GM12878 (cell line): ENCODE data around the gene DPPA5. TPM values are rescaled to one million over a fixed set of nuclear protein-coding genes. Genes with fewer than 3 reads are reported as not detected.

ENCODE experiments used
- ATAC-seq: fragments of 200-7000 bp; cut with Tn5 transposase; 3 replicates; pipeline ENCODE4 v1.9.1; 2020; ENCODE audit warnings: mild to moderate bottlenecking, moderate library complexity
- BruUV-seq: library from RNA; stranded (reverse); fragments of 400-500 nt; replicated peaks from 2 replicates; lab custom pipeline; 2021; lab: Mats Ljungman, UMichigan
- CTCF ChIA-PET: fragments of 300-600 bp; sonication (Branson Sonifier 250); formaldehyde crosslinking; extraction: SDS; loops from one replicate; lab custom pipeline; 2021; ENCODE audit warnings: inconsistent platforms; lab: Yijun Ruan, JAX
- POLR2A ChIA-PET: fragments of 350-600 bp; formaldehyde crosslinking; extraction: SDS; loops from one replicate; lab custom pipeline; 2021; ENCODE audit warnings: inconsistent platforms; lab: Charles Lee
- RAD21 ChIA-PET: fragments of 300-600 bp; sonication (Branson Sonifier 250); formaldehyde crosslinking; loops from one replicate; lab custom pipeline; 2023; ENCODE audit warnings: antibody characterized with exemption; ENCODE audit not compliant: unreplicated experiment; lab: Charles Lee
- SMC1A ChIA-PET: fragments of 300-600 bp; sonication (Branson Sonifier 250); formaldehyde crosslinking; loops from one replicate; lab custom pipeline; 2023; ENCODE audit not compliant: unreplicated experiment, uncharacterized antibody; lab: Charles Lee
- DNase-seq: peaks from one replicate; pipeline ENCODE4 v3.0.0-alpha.2; 2011; ENCODE audit warnings: low read depth, low spot score
- FAIRE-seq: peaks from 3 replicates; lab custom pipeline; 2011; peaks lifted over from hg19 to GRCh38; lab: Jason Lieb, UNC
- H2AFZ ChIP-seq: 2 replicates; pipeline ENCODE4 v1.6.0; 2011; ENCODE audit warnings: low read depth, low read length, control low read depth; ENCODE audit not compliant: control insufficient read depth
- H3K27ac ChIP-seq: 2 replicates; pipeline ENCODE4 v1.5.1; 2011; ENCODE audit warnings: control low read depth; ENCODE audit not compliant: control insufficient read depth, insufficient read depth
- H3K27me3 ChIP-seq, 2 experiments: replicated peaks in 1 of 2; 2 replicates each; pipeline versions ENCODE4 v1.6.0 to v1.6.1; 2011; ENCODE audit warnings: low read length in 1 of 2; ENCODE audit not compliant: control insufficient read depth in 2 of 2, insufficient read depth in 2 of 2
- H3K36me3 ChIP-seq, 2 experiments: 2 replicates each; pipeline ENCODE4 v1.5.1; 2011; ENCODE audit warnings: low read length in 1 of 2; ENCODE audit not compliant: control insufficient read depth in 2 of 2, insufficient read depth in 2 of 2
- H3K4me1 ChIP-seq: 2 replicates; pipeline ENCODE4 v1.6.1; 2011; ENCODE audit warnings: mild to moderate bottlenecking, low read length, moderate library complexity, mixed read lengths; ENCODE audit not compliant: control insufficient read depth, insufficient read depth
- H3K4me2 ChIP-seq: 2 replicates; pipeline ENCODE4 v1.6.0; 2011; ENCODE audit warnings: control low read depth; ENCODE audit not compliant: control insufficient read depth, insufficient read depth
- H3K4me3 ChIP-seq: fragments of 200-600 bp; sonication (generic); 2 replicates; pipeline ENCODE4 v1.5.1; 2016
- H3K79me2 ChIP-seq: 2 replicates; pipeline ENCODE4 v1.6.0; 2011; ENCODE audit warnings: low read length; ENCODE audit not compliant: control insufficient read depth, insufficient read depth
- H3K9ac ChIP-seq: 2 replicates; pipeline ENCODE4 v1.8.0; 2011; ENCODE audit warnings: low read length, control low read depth, mixed read lengths; ENCODE audit not compliant: control insufficient read depth, insufficient read depth
- H3K9me3 ChIP-seq: replicated peaks from 3 replicates; pipeline ENCODE4 v1.5.1; 2011; ENCODE audit warnings: mild to moderate bottlenecking, low read length; ENCODE audit not compliant: control insufficient read depth, insufficient read depth
- H4K20me1 ChIP-seq: 2 replicates; pipeline ENCODE4 v1.6.0; 2011; ENCODE audit not compliant: control insufficient read depth, insufficient read depth
- NFXL1 ChIP-seq: fragments of 450-650 bp; IDR thresholded peaks from 2 replicates; pipeline ENCODE4 v1.6.1; 2017; ENCODE audit warnings: antibody characterized with exemption, mild to moderate bottlenecking, borderline replicate concordance
- ZBTB33 ChIP-seq: fragments of 450-650 bp; IDR thresholded peaks from 2 replicates; pipeline ENCODE4 v1.6.1; 2017; ENCODE audit warnings: mild to moderate bottlenecking
- WGBS: methylation state at CpG from one replicate; pipeline ENCODE4 v1.1.6; 2016; ENCODE audit warnings: low lambda C conversion rate; ENCODE audit not compliant: insufficient replicate concordance, insufficient coverage; ENCODE audit errors: missing lambda C conversion rate; 5-methylcytosine and 5-hydroxymethylcytosine counted together
- in situ Hi-C: fragments of 300-500 bp; cut with MboI; formaldehyde crosslinking; loops from 9 replicates; pipeline ENCODE4 v1.14.3; 2018; ENCODE audit warnings: mixed read lengths
- intact Hi-C: fragments of 100-400 bp; cut with micrococcal nuclease; formaldehyde crosslinking; loops from one replicate; pipeline ENCODE4 v1.14.2; 2022; ENCODE audit not compliant: unreplicated experiment
- polyA plus RNA-seq, 11 experiments: library from polyadenylated mRNA; depleted of rRNA in 4 of 11; unstranded in 6 of 11; stranded (reverse) in 5 of 11; fragments of >200 nt; fragmentation: Nextera tagmentation in 4 of 11; fragmentation: Illumina TruSeq in 1 of 11; extraction: Ambion mirVana in 4 of 11; extraction: Trizol in 1 of 11; gene quantifications; 1 replicate in 1 of 11; 2 replicates in 10 of 11; pipeline versions ENCODE4 v1.2.1 to v1.2.3, GENCODE V29; 2011 to 2016; ENCODE audit warnings: inconsistent platforms in 2 of 11, missing spikeins in 2 of 11, low read depth in 1 of 11
- total RNA-seq, 4 experiments: library from RNA; depleted of rRNA in 3 of 4; stranded (reverse); fragments of >200 nt in 3 of 4; fragmentation: Illumina TruSeq in 1 of 4; extraction: Trizol in 1 of 4; gene quantifications; 2 replicates each; pipeline versions ENCODE4 v1.2.1 to v1.2.3, GENCODE V29; 2013 to 2021
- TF ChIP-seq, protein P1 (sequence below): fragments of 450-650 bp; IDR thresholded peaks from 2 replicates; pipeline ENCODE4 v1.6.1; 2016; ENCODE audit warnings: mild to moderate bottlenecking

The DPPA5 gene
- total and polyA plus RNA-seq, 10 of the 15 experiments (the other 5 are each of a cell fraction or from before 2014, with no cell fraction given), result not detected

DNA sequence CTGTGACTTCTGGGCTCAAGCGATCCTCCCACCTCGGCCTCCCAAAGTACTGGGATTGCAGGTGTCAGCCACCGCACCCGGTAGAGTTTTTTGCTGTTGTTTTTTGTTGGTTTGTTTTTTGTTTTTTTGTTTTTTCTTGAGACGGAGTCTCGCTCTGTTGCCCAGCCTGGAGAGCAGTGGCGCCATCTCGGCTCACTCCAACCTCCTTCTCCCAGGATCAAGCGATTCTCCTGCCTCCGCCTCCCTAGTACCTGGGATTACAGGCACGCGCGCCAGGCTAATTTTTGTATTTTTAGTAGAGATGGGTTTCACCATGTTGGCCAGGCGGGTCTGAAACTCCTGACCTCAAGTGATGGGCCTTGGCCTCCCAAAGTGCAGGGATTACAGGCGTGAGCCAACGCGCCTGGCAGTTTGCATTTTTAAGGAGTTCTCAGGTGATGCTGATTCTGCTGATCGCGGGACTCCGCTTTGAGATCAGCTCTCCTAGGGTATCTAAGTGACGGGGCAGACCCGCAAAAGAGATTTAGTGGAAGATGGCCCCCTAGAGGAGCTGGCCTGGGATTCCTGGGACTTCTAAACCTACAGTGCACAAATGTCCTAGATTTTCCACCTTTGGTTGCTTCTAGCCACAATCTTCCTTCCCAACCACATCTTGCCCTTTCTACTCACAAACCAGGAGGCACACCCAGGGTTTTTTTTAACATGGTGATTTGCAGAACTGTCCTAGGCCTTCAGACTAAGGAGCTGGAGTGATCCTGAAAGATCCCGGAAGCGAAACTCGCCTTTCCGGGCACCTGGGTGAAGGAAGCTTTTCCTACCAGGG is 45.2 kb downstream of the DPPA5 start:
- BruUV-seq, result no TSS peak
- Histone ChIP-seq H3K27ac (peak overlapping the region; percentile 59; the same call in 1 of the 2 replicates), H3K4me2 (peak overlapping the region; percentile 90), H3K4me3 (peak overlapping the region; percentile 71), H3K9me3 (no peaks in the 10 kb centered on the region), H3K27me3 (no peaks in the 10 kb centered on the region), H3K79me2 (peaks cover 4% of the 10 kb centered on the region), H3K36me3 (no peaks in the 10 kb centered on the region), H4K20me1 (no peaks in the 10 kb centered on the region), H3K4me1 (peaks cover 6% of the 10 kb centered on the region; the same call in 1 of the 2 replicates), H2AFZ (peak overlapping the region; percentile 97), H3K9ac (peak overlapping the region; percentile 55)
- no peak; the same call in 2 of the 3 replicates for ATAC-seq
- ChIA-PET POLR2A (no interaction called here), RAD21 (interaction anchor here (0.6 to 1.7 kb wide), 4 partner anchors 19 to 692 kb away, joined by 3 to 5 read pairs (median 4); partner anchors contain the start of gene MTO1), CTCF (interaction anchor here (0.7 to 2.1 kb wide), 7 partner anchors 18 to 898 kb away, joined by 3 to 7 read pairs (median 5); no protein-coding TSS in a partner anchor), SMC1A (interaction anchor here (0.6 to 0.8 kb wide), 2 partner anchors 130 to 364 kb away, joined by 3 read pairs; no protein-coding TSS in a partner anchor)
- TF ChIP-seq, protein P1, sequence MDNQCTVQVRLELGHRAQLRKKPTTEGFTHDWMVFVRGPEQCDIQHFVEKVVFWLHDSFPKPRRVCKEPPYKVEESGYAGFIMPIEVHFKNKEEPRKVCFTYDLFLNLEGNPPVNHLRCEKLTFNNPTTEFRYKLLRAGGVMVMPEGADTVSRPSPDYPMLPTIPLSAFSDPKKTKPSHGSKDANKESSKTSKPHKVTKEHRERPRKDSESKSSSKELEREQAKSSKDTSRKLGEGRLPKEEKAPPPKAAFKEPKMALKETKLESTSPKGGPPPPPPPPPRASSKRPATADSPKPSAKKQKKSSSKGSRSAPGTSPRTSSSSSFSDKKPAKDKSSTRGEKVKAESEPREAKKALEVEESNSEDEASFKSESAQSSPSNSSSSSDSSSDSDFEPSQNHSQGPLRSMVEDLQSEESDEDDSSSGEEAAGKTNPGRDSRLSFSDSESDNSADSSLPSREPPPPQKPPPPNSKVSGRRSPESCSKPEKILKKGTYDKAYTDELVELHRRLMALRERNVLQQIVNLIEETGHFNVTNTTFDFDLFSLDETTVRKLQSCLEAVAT, result peak; percentile 54
- TF ChIP-seq NFXL1 (no peak), ZBTB33 (peak; percentile 89)
- WGBS, result 83% methylated on average over 26 of the region's 26 CpGs
- FAIRE-seq, result no peak
- in situ Hi-C loops, result no loop called here
- no peak for DNase-seq
- intact Hi-C loops, result no loop called here
